ENCODE data around the gene COL27A1.

Gene COL27A1

GRCh38 chr9:114347675-114348074 lies 192.3 kb downstream of the COL27A1 start:
- DNase-seq = no peak

DNA sequence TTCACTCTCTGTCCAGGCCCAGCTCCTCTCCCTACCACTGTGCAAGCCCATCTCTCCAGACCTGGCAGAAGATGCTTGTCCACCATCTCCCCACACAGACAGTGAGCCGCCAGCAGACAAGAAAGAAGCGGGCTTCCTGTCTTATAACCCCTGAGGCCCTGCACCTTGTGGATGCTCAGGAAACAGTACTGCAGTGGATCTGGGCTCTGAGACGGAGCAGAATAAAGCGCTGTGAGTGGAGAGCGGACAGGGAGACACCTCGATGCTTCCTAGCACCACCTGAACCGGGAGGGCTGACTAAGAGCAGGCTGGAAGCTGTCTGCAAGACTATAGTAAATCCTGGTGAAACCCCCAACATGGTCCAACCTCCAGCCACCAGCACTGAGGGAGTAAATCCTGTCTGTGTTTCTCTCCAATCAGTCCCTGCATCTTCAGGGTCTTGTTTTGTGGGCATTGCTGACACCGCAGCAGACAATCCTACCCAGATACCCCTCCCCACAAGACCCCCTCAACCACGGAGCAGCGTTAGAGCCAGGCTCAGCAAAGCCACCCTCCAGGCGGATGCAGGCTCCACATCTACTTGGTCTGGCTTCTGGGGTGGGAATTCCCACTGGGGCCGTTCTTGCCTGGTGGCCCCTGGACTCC lies 193.0 kb downstream of the COL27A1 start:
- DNase-seq = no peak

- peak; percentile 71 for DNase-seq
Observed at GRCh38 chr9:114348906-114349482, 193.7 kb downstream of the COL27A1 start.

DNA sequence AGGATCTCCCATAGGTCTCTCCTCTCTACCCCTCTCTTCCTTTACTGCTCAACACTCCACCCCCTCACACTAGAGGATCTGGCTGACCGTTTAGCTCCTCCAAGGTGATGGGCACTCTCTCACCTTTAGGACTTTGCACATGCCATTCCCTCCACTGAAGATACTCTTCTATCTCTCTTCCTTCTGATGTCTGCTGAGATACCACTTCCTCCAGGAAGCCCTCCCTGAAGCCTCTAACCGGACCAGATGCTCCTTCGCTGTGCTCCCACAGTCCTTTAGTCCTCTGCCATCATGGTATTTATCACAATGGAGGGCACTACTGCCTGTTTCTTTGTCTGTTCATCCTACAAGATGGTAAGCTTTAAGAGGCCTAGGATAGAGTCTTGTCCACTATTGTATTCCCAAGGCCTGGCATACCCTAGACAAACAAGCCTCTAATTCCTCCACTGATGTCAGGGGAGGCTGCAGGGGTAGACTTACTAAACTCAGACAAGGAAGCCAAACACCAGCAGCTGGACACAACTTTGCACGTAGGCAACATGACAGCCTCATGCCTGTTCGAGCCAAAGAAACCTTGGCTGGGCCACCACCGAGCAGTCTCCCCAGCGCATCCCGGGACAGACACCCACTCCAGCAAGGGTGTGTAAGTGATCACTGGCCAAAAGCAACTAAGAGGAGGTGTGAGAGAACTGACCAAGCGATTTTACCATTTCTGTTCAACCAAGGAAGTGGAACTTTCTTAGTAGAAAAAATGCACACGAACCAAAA lies 194.6 kb downstream of the COL27A1 start:
- no peak for DNase-seq

DNA sequence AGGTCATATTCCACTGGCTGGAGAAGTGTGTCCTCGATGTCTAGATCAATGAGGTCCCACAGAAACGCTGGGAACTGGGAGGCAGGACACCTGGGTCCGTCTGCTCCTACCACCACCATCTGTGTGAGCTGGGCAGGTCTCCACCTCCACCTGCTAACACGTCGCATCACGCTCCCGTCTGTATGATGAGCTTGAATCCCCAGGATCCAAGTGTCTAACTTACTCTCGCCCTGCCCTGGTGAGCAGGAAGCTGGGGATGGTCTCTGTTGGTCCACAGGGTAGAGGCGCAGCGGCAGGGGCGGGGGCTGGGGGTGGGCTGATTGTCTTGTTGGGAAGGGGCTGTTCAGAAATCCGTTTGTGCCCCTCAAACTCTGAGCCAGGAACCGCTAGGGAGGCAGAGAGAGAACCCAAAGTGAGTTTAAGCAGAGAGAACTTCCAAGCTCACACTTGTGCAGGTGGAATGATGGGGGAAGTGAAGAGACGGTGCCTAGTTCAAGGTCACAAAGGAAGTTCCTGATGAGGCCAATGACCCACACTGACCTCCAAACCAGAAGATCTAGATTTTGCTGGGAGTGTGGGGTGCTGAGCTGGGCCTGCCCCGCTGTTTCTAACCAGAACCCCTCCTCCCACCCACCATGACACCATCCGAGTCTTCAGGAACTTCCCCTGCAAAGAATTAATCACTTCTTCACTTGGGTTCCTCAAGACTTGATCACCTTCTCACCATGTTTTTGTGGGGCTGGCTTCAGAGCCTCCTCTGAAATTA lies 195.5 kb downstream of the COL27A1 start:
- DNase-seq = no peak

GRCh38 chr9:114351932-114352331 lies 196.6 kb downstream of the COL27A1 start:
- DNase-seq = no peak

DNA sequence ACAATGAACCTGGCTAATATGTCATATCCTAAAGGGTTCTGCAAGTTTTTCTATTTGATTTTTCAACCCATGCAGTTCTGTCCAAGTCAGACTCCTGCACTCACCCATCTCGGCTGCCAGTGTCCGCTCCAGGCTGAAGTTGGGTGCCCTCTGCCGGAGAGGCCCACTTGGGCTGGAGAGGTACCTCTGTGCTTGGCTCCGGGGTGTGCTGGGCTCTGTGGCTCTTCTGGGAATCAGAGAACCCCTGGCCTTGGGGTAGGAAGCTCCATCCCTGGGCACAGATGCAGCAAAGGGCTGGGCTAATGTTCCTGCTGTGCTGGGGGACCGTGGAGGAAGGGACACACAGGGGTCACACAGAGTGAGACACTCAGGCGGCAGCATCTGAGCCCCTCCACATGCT lies 200.5 kb downstream of the COL27A1 start:
- no peak for DNase-seq

- DNase-seq = no peak
Observed at GRCh38 chr9:114356792-114357191, 201.5 kb downstream of the COL27A1 start.

- DNase-seq = no peak
Observed at GRCh38 chr9:114357360-114357759, 202.0 kb downstream of the COL27A1 start.

- DNase-seq = no peak
Observed at GRCh38 chr9:114357911-114358328, 202.6 kb downstream of the COL27A1 start.

DNA sequence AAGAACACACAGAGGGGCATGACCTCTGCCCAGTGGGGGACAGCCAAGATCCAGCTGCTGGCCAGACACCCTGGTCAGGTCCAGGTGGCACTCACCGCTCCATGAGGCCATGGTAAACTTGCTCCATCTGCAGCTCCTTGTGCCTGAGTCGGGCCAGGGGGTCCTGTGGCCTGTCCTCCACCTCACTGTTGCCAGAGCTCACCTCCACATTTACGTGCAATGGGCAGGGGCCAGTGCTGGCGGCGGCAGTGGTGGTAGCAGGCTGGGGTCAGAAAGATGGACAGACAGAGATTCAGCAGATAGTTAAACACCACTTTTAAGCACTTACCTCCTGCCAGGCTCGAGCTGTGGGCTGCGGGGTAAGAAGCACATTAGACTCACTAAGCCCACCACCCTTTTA lies 204.5 kb downstream of the COL27A1 start:
- DNase-seq = no peak

- DNase-seq = no peak
Observed at GRCh38 chr9:114361542-114361941, 206.2 kb downstream of the COL27A1 start.
